Esophagus squamous epithelium (tissue), 5 donors: ENCODE results near the gene PGAM5. TPM values are rescaled to one million over a fixed set of nuclear protein-coding genes. Genes with fewer than 3 reads are reported as not detected.
"Not testable (repeated sequence)": the region's sequence is repeated elsewhere in the genome, so short reads cannot be mapped to it uniquely, and the experiment has no call there.

ENCODE experiments used
- DNase-seq: peaks from one replicate; lab custom pipeline; 2025; lab: John Stamatoyannopoulos, UW
- H3K27ac ChIP-seq, 4 donors: fragments of 200-600 bp; sonication (generic); one replicate each; pipeline ENCODE4 v1.5.1; 2016 to 2019; ENCODE audit warnings: mild to moderate bottlenecking in 1 of 4
- H3K27me3 ChIP-seq, 4 donors: fragments of 200-600 bp; sonication (generic); 1 replicate in 3 of 4; 2 replicates in 1 of 4; pipeline versions ENCODE4 v1.5.1 to v1.6.0; 2017 to 2021; ENCODE audit warnings: antibody characterized with exemption in 1 of 4
- H3K36me3 ChIP-seq, 3 donors: fragments of 200-600 bp; sonication (generic); one replicate each; pipeline ENCODE4 v1.5.1; 2016 to 2019
- H3K4me1 ChIP-seq, 3 donors: fragments of 200-600 bp; sonication (generic); one replicate each; pipeline ENCODE4 v1.5.1; 2017 to 2019
- H3K4me3 ChIP-seq, 4 donors: fragments of 200-600 bp; sonication (generic); 1 replicate in 3 of 4; 2 replicates in 1 of 4; pipeline ENCODE4 v1.5.1; 2016 to 2019; ENCODE audit warnings: mild to moderate bottlenecking in 2 of 4, moderate library complexity in 1 of 4
- H3K9me3 ChIP-seq, 3 donors: fragments of 200-600 bp; sonication (generic); one replicate each; pipeline ENCODE4 v1.5.1; 2016 to 2019
- POLR2A ChIP-seq, 4 donors: fragments of 450-650 bp; IDR thresholded peaks; one replicate each; pipeline ENCODE4 v1.6.1; 2017; ENCODE audit warnings: antibody characterized with exemption in 4 of 4, mild to moderate bottlenecking in 4 of 4, moderate library complexity in 3 of 4
- WGBS, 2 donors: methylation state at CpG; one replicate each; pipeline ENCODE4 v1.1.5; 2018; 5-methylcytosine and 5-hydroxymethylcytosine counted together
- intact Hi-C: fragments of 100-400 bp; cut with DNase I; formaldehyde crosslinking; loops from one replicate; pipeline ENCODE4 v1.15.0; 2022
- total RNA-seq, 4 donors: library from RNA; depleted of rRNA; stranded (reverse); fragments of >200 nt; gene quantifications; one replicate each; pipeline ENCODE4 v1.1.0, GENCODE V29; 2016
- TF ChIP-seq, protein P1 (sequence below), 6 experiments: fragments of 450-650 bp in 4 of 6; fragments of 200-600 bp in 2 of 6; sonication (generic) in 2 of 6; IDR thresholded peaks; one replicate each; pipeline ENCODE4 v1.5.1; 2016 to 2019; ENCODE audit warnings: antibody characterized with exemption in 6 of 6, mild to moderate bottlenecking in 4 of 6, moderate library complexity in 4 of 6
- donor health status: DM: yes; HTN: yes; CAD: no.

The PGAM5 gene
- total RNA-seq, 4 donors from 2014 or later = 33.9 to 71.0 (median 39.9) TPM

DNA sequence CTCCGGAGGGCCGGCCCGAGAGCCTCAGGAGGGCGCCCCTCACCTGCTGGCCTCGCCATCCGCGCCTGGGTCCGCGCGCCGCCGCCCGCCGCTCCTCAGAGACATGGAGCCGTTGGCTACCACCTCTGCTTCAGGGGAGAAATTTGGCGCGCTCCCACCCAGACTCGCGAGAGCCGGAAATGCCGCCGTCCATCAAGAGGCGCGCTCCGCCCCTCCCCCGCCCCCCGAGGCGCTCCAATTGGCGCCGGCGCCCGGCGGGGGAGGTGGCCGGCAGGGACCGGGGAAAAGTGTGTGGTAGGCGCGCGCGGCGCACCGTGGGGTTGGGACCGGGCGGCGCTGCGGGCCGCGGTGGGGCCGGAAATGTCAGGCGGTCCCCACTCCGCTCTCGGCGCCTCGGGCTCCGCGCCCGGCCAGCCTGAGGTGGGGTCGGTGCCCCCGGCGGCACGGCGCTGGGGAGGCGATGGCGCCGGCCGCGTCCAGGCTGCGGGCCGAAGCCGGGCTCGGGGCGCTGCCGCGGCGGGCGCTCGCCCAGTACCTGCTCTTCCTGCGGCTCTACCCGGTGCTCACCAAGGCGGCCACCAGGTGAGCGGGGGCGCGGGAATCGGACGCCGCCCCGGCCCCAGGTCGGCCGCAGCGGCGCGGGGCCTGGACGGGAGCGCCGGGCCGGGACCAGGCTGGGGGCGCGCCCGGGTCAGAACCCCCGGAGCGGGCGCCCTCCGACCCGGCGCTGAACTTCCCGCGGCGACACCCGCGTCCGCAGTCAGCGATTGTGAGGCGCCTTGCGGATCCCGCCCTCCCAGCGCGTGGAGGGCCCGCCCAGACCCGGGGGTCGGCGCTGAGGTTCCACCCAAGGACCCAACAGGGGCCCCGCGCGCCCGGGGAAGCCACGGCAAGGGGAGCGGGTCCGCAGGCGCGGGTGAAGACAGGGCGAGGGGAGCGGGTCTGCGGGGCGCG lies 23.2 kb upstream of the PGAM5 start, which contains the start of the genes POLE and PXMP2:
Gene POLE (minus strand): TSS at position 132 of the 954 bp plus-strand sequence. CDS start 27 bp downstream, at position 105.
Gene PXMP2 (plus strand): TSS at position 377 of the 954 bp plus-strand sequence. CDS start 84 bp downstream, at position 461.
- peak in 1 of 4 donors; percentile 29 for TF ChIP-seq POLR2A (IDR thresholded peaks at IDR 0.05)
- TF ChIP-seq, protein P1, sequence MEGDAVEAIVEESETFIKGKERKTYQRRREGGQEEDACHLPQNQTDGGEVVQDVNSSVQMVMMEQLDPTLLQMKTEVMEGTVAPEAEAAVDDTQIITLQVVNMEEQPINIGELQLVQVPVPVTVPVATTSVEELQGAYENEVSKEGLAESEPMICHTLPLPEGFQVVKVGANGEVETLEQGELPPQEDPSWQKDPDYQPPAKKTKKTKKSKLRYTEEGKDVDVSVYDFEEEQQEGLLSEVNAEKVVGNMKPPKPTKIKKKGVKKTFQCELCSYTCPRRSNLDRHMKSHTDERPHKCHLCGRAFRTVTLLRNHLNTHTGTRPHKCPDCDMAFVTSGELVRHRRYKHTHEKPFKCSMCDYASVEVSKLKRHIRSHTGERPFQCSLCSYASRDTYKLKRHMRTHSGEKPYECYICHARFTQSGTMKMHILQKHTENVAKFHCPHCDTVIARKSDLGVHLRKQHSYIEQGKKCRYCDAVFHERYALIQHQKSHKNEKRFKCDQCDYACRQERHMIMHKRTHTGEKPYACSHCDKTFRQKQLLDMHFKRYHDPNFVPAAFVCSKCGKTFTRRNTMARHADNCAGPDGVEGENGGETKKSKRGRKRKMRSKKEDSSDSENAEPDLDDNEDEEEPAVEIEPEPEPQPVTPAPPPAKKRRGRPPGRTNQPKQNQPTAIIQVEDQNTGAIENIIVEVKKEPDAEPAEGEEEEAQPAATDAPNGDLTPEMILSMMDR (IDR thresholded peaks at IDR 0.05) = peak in 3 of 6 experiments; percentile 25 to 39 (median 30)
- DNase-seq = peak; percentile 74
- H3K9me3 ChIP-seq = no peaks in the 10 kb centered on the region
- peak within 1 kb of the TSS; percentile 62 to 92 (median 80) for H3K27ac ChIP-seq
- peaks cover 0 to 8% (median 0%) of the 10 kb centered on the region in 3 donors for H3K36me3 ChIP-seq
- peak within 1 kb of the TSS; percentile 73 to 99 (median 90) for H3K4me3 ChIP-seq
- H3K4me1 ChIP-seq = peaks cover 0 to 24% (median 8%) of the 10 kb centered on the region in 3 donors
- no peaks in the 10 kb centered on the region for H3K27me3 ChIP-seq
- WGBS, 2 donors = no CpG with 5 or more reads among the region's 134 CpGs
- intact Hi-C loops = no loop called here

DNA sequence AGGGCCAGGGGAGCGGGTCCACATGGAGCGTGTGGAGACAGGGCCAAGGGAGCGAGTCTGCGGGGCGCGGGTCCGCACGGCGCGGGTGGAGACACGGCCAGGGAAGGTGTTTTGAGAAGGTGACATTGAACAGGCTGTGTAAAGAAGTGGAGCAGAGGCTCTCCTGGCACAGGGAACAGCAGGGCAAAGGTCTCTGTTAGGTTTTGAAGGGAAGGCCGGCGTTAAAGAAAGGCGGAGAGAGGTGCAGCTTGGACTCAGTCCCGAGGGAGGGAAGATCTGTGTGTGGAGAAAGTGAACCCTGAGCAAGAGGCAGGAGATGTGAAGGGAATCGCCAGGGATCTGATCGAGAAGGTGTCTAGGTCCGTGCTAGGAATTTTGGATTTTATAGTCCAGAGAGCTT lies 21.4 kb upstream of the PGAM5 start:
- peaks cover 0 to 8% (median 0%) of the 10 kb centered on the region in 3 donors for H3K36me3 ChIP-seq
- no peaks in the 10 kb centered on the region for H3K9me3 ChIP-seq
- DNase-seq = no peak
- no peaks in the 10 kb centered on the region for H3K27me3 ChIP-seq
- peak overlapping the region in 1 of 4 donors; percentile 12 for H3K4me3 ChIP-seq
- no peak for TF ChIP-seq POLR2A (IDR thresholded peaks at IDR 0.05)
- TF ChIP-seq, protein P1 (IDR thresholded peaks at IDR 0.05) = no peak
- H3K4me1 ChIP-seq = peaks cover 0 to 24% (median 8%) of the 10 kb centered on the region in 3 donors
- WGBS, 2 donors = 80 to 88% methylated on average over 18 of the region's 18 CpGs
- no peak overlapping the region for H3K27ac ChIP-seq
- intact Hi-C loops = no loop called here

DNA sequence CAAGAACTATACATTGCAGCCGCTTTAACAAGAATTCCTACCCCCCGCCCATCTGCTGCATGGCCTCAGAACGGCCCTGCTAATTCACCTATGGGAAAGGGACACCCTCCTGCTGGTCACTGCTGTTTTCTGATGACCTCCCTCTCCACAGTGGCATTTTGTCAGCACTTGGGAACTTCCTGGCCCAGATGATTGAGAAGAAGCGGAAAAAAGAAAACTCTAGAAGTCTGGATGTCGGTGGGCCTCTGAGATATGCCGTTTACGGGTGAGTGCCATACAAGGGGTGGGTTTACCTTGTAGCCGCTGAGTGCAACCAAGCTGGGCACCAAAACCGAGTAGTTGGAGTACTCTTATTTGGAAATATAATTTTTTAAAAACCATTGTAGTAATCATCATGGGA lies 20.5 kb upstream of the PGAM5 start:
- H3K27me3 ChIP-seq = no peaks in the 10 kb centered on the region
- TF ChIP-seq, protein P1 (IDR thresholded peaks at IDR 0.05) = no peak
- TF ChIP-seq POLR2A (IDR thresholded peaks at IDR 0.05) = no peak
- H3K9me3 ChIP-seq = no peaks in the 10 kb centered on the region
- WGBS, 2 donors = 91 to 96% methylated on average over 9 of the region's 9 CpGs
- peaks cover 0 to 8% (median 0%) of the 10 kb centered on the region in 3 donors for H3K36me3 ChIP-seq
- DNase-seq = no peak
- H3K27ac ChIP-seq = no peak overlapping the region
- intact Hi-C loops = no loop called here
- peaks cover 0 to 23% (median 8%) of the 10 kb centered on the region in 3 donors for H3K4me1 ChIP-seq
- H3K4me3 ChIP-seq = no peak overlapping the region

- H3K9me3 ChIP-seq, DNase-seq, H3K4me3 ChIP-seq, intact Hi-C loops, H3K27ac ChIP-seq, H3K27me3 ChIP-seq: not testable (repeated sequence)
- peaks cover 0 to 25% (median 0%) of the 10 kb centered on the region in 3 donors for H3K36me3 ChIP-seq
- peaks cover 0 to 13% (median 0%) of the 10 kb centered on the region in 3 donors for H3K4me1 ChIP-seq
- 90 to 100% methylated on average over 1 to 2 of the region's 3 CpGs for WGBS, 2 donors
Observed at GRCh38 chr12:132692030-132692429, 18.6 kb upstream of the PGAM5 start.

DNA sequence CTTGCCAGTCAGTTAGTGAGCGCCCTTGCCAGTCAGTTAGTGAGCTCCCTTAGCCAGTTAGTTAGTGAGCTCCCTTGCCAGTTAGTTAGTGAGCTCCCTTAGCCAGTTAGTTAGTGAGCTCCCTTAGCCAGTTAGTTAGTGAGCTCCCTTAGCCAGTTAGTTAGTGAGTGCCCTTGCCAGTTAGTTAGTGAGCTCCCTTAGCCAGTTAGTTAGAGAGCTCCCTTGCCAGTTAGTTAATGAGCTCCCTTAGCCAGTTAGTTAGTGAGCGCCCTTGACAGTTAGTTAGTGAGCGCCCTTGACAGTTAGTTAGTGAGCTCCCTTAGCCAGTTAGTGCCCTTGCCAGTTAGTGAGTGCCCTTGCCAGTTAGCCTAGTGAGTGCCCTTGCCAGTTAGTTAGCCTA lies 15.8 kb upstream of the PGAM5 start:
- H3K27ac ChIP-seq, H3K4me3 ChIP-seq, H3K4me1 ChIP-seq, DNase-seq, H3K27me3 ChIP-seq, H3K9me3 ChIP-seq, intact Hi-C loops: not testable (repeated sequence)
- WGBS, 2 donors = 94 to 100% methylated on average over 1 to 3 of the region's 3 CpGs
- H3K36me3 ChIP-seq = peaks cover 0 to 54% (median 0%) of the 10 kb centered on the region in 3 donors

- peaks cover 0 to 58% (median 0%) of the 10 kb centered on the region in 3 donors for H3K36me3 ChIP-seq
- TF ChIP-seq, protein P1 (IDR thresholded peaks at IDR 0.05) = no peak
- TF ChIP-seq POLR2A (IDR thresholded peaks at IDR 0.05) = no peak
- intact Hi-C loops = no loop called here
- H3K27me3 ChIP-seq = no peaks in the 10 kb centered on the region
- no peak overlapping the region for H3K27ac ChIP-seq
- 76 to 84% methylated on average over 10 of the region's 12 CpGs for WGBS, 2 donors
- H3K4me1 ChIP-seq = peaks cover 0 to 7% (median 0%) of the 10 kb centered on the region in 3 donors
- no peaks in the 10 kb centered on the region for H3K9me3 ChIP-seq
- no peak overlapping the region for H3K4me3 ChIP-seq
- no peak for DNase-seq
Observed at GRCh38 chr12:132695431-132695830, 15.2 kb upstream of the PGAM5 start.
